TTC549 (cell line): ENCODE results near the gene WDR76.
"Not testable (repeated sequence)": the region's sequence is repeated elsewhere in the genome, so short reads cannot be mapped to it uniquely, and the experiment has no call there.

ENCODE experiments used
- FAIRE-seq: peaks from 2 replicates; lab custom pipeline; 2012; peaks lifted over from hg19 to GRCh38; lab: Jason Lieb, UNC

Gene WDR76

GRCh38 chr15:43824302-43825246, 2.2 kb upstream of the WDR76 start, which contains the start of gene MFAP1:
Gene MFAP1 (minus strand): TSS chr15:43824690. CDS start chr15:43824569, 121 bp downstream.
- peak; percentile 93 for FAIRE-seq

GRCh38 chr15:43825305-43825704, 1.5 kb upstream of the WDR76 start:
- FAIRE-seq = not testable (repeated sequence)

- FAIRE-seq = no peak
These were observed 734 bp upstream of the WDR76 start for GRCh38 chr15:43826029-43826507.

GRCh38 chr15:43828061-43828657, 1.4 kb downstream of the WDR76 start:
- no peak for FAIRE-seq

- not testable (repeated sequence) for FAIRE-seq
These were observed 3.2 kb downstream of the WDR76 start for GRCh38 chr15:43829951-43830540.

- not testable (repeated sequence) for FAIRE-seq
These were observed 4.0 kb downstream of the WDR76 start for GRCh38 chr15:43830691-43831275.

- FAIRE-seq = not testable (repeated sequence)
These were observed 4.8 kb downstream of the WDR76 start for GRCh38 chr15:43831519-43832052.

- not testable (repeated sequence) for FAIRE-seq
These were observed 5.7 kb downstream of the WDR76 start for GRCh38 chr15:43832485-43832884.

- FAIRE-seq = no peak
These were observed 18.6 kb downstream of the WDR76 start for GRCh38 chr15:43845421-43845820.

- FAIRE-seq = no peak
These were observed 24.4 kb downstream of the WDR76 start for GRCh38 chr15:43851251-43851650.

GRCh38 chr15:43852607-43853006, 25.8 kb downstream of the WDR76 start:
- FAIRE-seq = no peak

- no peak for FAIRE-seq
These were observed 28.0 kb downstream of the WDR76 start for GRCh38 chr15:43854801-43855200.

- FAIRE-seq = no peak
These were observed 32.7 kb downstream of the WDR76 start for GRCh38 chr15:43859546-43859945.

- FAIRE-seq = not testable (repeated sequence)
These were observed 39.8 kb downstream of the WDR76 start for GRCh38 chr15:43866636-43867035.

- FAIRE-seq = no peak
These were observed 40.3 kb downstream of the WDR76 start for GRCh38 chr15:43867096-43867495.

- no peak for FAIRE-seq
These were observed 41.6 kb downstream of the WDR76 start for GRCh38 chr15:43868406-43868805.

GRCh38 chr15:43871835-43872234, 45.0 kb downstream of the WDR76 start:
- FAIRE-seq = no peak

- FAIRE-seq = peak; percentile 77
These were observed 45.7 kb downstream of the WDR76 start for GRCh38 chr15:43872416-43873020.

GRCh38 chr15:43873651-43874050, 46.8 kb downstream of the WDR76 start:
- no peak for FAIRE-seq

- no peak for FAIRE-seq
These were observed 50.1 kb downstream of the WDR76 start for GRCh38 chr15:43876872-43877271.

- no peak for FAIRE-seq
These were observed 50.6 kb downstream of the WDR76 start for GRCh38 chr15:43877371-43877770.

GRCh38 chr15:43878446-43878845, 51.6 kb downstream of the WDR76 start:
- no peak for FAIRE-seq
